Gastrocnemius medialis (tissue), 4 donors: ENCODE data around the gene TNRC18. TPM values are rescaled to one million over a fixed set of nuclear protein-coding genes. Genes with fewer than 3 reads are reported as not detected.

ENCODE experiments used
- ATAC-seq, 2 donors: fragments of 150-250 bp; one replicate each; pipeline ENCODE4 v1.9.1; 2016
- DNase-seq, 2 donors: peaks; one replicate each; pipeline ENCODE4 v3.0.0-alpha.2; 2019
- H3K27ac ChIP-seq, 4 donors: fragments of 200-600 bp; sonication (generic); 1 replicate in 1 of 4; 2 replicates in 3 of 4; pipeline ENCODE4 v1.5.1; 2016 to 2018; ENCODE audit warnings: mild to moderate bottlenecking in 2 of 4, moderate library complexity in 1 of 4
- H3K27me3 ChIP-seq, 3 donors: fragments of 200-600 bp; sonication (generic) in 2 of 3; 1 replicate in 1 of 3; 2 replicates in 2 of 3; pipeline versions ENCODE4 v1.5.1 to v1.6.0; 2016 to 2019; ENCODE audit warnings: mild to moderate bottlenecking in 1 of 3, moderate library complexity in 1 of 3
- H3K36me3 ChIP-seq, 2 donors: fragments of 200-600 bp; sonication (generic) in 1 of 2; one replicate each; pipeline ENCODE4 v1.5.1; 2017 to 2018
- H3K4me1 ChIP-seq, 2 donors: fragments of 200-600 bp; sonication (generic) in 1 of 2; one replicate each; pipeline ENCODE4 v1.5.1; 2016 to 2017; ENCODE audit warnings: mild to moderate bottlenecking in 2 of 2
- H3K4me3 ChIP-seq, 4 donors: fragments of 200-600 bp; sonication (generic) in 3 of 4; 1 replicate in 1 of 4; 2 replicates in 3 of 4; pipeline ENCODE4 v1.5.1; 2016 to 2019; ENCODE audit warnings: mild to moderate bottlenecking in 2 of 4
- H3K9me3 ChIP-seq, 3 donors: fragments of 200-600 bp; sonication (generic) in 2 of 3; 1 replicate in 1 of 3; 2 replicates in 2 of 3; pipeline ENCODE4 v1.5.1; 2016 to 2019
- CTCF ChIP-seq, 5 experiments: fragments of 450-650 bp in 3 of 5; fragments of 200-600 bp in 2 of 5; sonication (generic) in 2 of 5; IDR thresholded peaks in 4 of 5; conservative IDR thresholded peaks in 1 of 5; 1 replicate in 4 of 5; 2 replicates in 1 of 5; pipeline ENCODE4 v1.5.1; 2016 to 2019; ENCODE audit warnings: antibody characterized with exemption in 5 of 5, mild to moderate bottlenecking in 3 of 5, moderate library complexity in 3 of 5
- POLR2A ChIP-seq, 2 donors: fragments of 450-650 bp; IDR thresholded peaks; one replicate each; pipeline ENCODE4 v1.6.1; 2017; ENCODE audit warnings: antibody characterized with exemption in 2 of 2, mild to moderate bottlenecking in 2 of 2, moderate library complexity in 2 of 2
- in situ Hi-C, 4 donors: fragments of 200-750 bp; cut with MboI; loops; one replicate each; pipeline versions ENCODE4 v1.15.0 to v1.8.0; 2017; ENCODE audit warnings: low sequenced_read_pairs in 4 of 4
- intact Hi-C: fragments of 100-400 bp; cut with DNase I; formaldehyde crosslinking; loops from one replicate; pipeline ENCODE4 v1.15.1; 2023; ENCODE audit warnings: low total_unique reads
- total RNA-seq, 4 donors: library from RNA; depleted of rRNA; stranded (reverse); fragments of >200 nt; gene quantifications; one replicate each; pipeline versions ENCODE4 v1.1.0 to v1.2.3, GENCODE V29; 2016

Gene TNRC18
- total RNA-seq, 4 donors from 2014 or later: 8.7 to 31.2 (median 20.5) TPM

DNA sequence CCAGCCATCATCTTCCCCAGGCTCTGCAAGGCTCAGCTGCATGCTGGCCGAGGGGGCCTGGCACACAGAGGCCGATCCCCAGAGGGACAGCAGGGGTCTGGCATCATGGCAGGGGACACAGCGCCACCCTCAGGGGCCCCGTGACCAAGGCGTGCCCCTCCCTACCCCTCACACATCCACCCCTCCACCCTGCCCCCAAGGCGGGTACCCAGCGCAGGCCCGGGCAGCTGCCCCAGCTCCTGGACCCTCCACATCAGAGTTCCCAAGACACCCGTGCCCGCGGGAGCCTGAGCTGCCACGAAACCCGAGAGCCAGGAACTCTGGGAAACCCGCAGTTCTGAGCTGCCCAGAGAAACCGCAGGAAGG lies 46.5 kb upstream of the TNRC18 start:
- Histone ChIP-seq H3K27me3 (no peaks in the 10 kb centered on the region), H3K36me3 (no peaks in the 10 kb centered on the region), H3K4me3 (no peak overlapping the region), H3K4me1 (no peaks in the 10 kb centered on the region), H3K9me3 (no peaks in the 10 kb centered on the region), H3K27ac (no peak overlapping the region)
- no peak for DNase-seq
- intact Hi-C loops: no loop called here
- no peak for ATAC-seq
- in situ Hi-C loops: loop anchor here in 2 of 4 donors (25.0 kb wide), 1 partner anchor 233 kb away; no protein-coding TSS in a partner anchor
- TF ChIP-seq CTCF (IDR thresholded peaks at IDR 0.05 in 4 of 5, conservative IDR thresholded peaks at IDR 0.05 in 1 of 5) (no peak), POLR2A (IDR thresholded peaks at IDR 0.05) (no peak)

GRCh38 chr7:5469375-5470166 lies 45.9 kb upstream of the TNRC18 start:
- H3K9me3 ChIP-seq: no peaks in the 10 kb centered on the region
- no peaks in the 10 kb centered on the region for H3K4me1 ChIP-seq
- no peak for DNase-seq
- no peak overlapping the region for H3K4me3 ChIP-seq
- TF ChIP-seq CTCF (IDR thresholded peaks at IDR 0.05 in 4 of 5, conservative IDR thresholded peaks at IDR 0.05 in 1 of 5) (no peak), POLR2A (IDR thresholded peaks at IDR 0.05) (no peak)
- H3K27ac ChIP-seq: no peak overlapping the region
- no peaks in the 10 kb centered on the region for H3K36me3 ChIP-seq
- intact Hi-C loops (no loop called here), in situ Hi-C loops (loop anchor here in 2 of 4 donors (25.0 kb wide), 1 partner anchor 232 kb away; no protein-coding TSS in a partner anchor)
- ATAC-seq: no peak
- H3K27me3 ChIP-seq: no peaks in the 10 kb centered on the region

DNA sequence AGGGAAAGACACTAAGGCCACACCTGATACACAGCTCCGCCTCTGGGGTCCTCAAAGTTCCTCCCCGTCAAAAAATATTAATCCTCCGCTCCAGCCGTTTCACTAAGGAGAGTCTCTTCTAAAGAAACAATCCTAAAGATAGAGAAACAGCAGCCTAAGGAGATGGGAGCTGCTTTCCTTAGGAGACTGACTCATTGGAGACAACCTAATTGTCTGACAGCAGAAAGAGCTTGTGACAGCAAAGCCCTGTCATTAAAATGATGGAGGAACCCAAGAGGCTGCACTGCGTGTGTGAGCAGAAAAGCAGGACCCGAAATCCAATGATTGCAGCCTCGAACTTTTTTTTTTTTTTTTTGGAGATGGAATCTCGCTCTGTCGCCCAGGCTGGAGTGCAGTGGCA lies 44.0 kb upstream of the TNRC18 start:
- Histone ChIP-seq H3K9me3 (no peaks in the 10 kb centered on the region), H3K4me3 (no peak overlapping the region), H3K4me1 (no peaks in the 10 kb centered on the region), H3K27ac (no peak overlapping the region), H3K27me3 (no peaks in the 10 kb centered on the region), H3K36me3 (no peaks in the 10 kb centered on the region)
- ATAC-seq (no peak), DNase-seq (no peak)
- no peak for TF ChIP-seq POLR2A (IDR thresholded peaks at IDR 0.05)
- no peak for TF ChIP-seq CTCF (IDR thresholded peaks at IDR 0.05 in 4 of 5, conservative IDR thresholded peaks at IDR 0.05 in 1 of 5)
- intact Hi-C loops (no loop called here), in situ Hi-C loops (loop anchor here in 2 of 4 donors (25.0 kb wide), 1 partner anchor 230 kb away; no protein-coding TSS in a partner anchor)

DNA sequence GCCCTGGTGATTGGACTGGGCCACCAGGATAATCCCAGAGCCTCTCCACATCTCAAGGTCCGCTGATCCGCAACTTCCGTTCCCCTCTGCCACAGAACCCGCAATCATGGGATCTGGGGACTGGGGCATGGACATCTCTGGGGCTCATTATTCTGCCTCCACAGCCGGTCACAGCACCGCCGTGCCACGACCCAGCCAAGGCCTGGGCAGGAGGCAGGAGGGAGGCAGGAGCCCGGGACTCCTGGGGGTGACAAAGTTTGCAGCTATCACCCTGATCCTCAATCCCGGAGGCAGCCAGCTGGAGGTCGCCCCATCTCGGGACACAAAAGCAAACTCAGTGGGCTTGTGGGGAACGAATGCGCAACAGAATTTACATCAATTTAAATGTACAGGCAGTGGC lies 42.9 kb upstream of the TNRC18 start:
- in situ Hi-C loops (loop anchor here in 2 of 4 donors (25.0 kb wide), 1 partner anchor 229 kb away; no protein-coding TSS in a partner anchor), intact Hi-C loops (no loop called here)
- no peaks in the 10 kb centered on the region for H3K4me1 ChIP-seq
- DNase-seq (no peak), ATAC-seq (no peak)
- H3K4me3 ChIP-seq: no peak overlapping the region
- H3K27me3 ChIP-seq: no peaks in the 10 kb centered on the region
- no peak overlapping the region for H3K27ac ChIP-seq
- H3K9me3 ChIP-seq: no peaks in the 10 kb centered on the region
- TF ChIP-seq CTCF (IDR thresholded peaks at IDR 0.05 in 4 of 5, conservative IDR thresholded peaks at IDR 0.05 in 1 of 5) (no peak), POLR2A (IDR thresholded peaks at IDR 0.05) (no peak)
- no peaks in the 10 kb centered on the region for H3K36me3 ChIP-seq
